Retinal pigment epithelial cell (primary cell): ENCODE data around the gene FMO5.

ENCODE experiments used
- DNase-seq: peaks from one replicate; pipeline ENCODE4 v3.0.0-alpha.2; 2010; ENCODE audit warnings: low read depth
- H3K4me3 ChIP-seq: 2 replicates; pipeline ENCODE4 v1.5.1; 2011; ENCODE audit warnings: mild to moderate bottlenecking, low read length, control low read depth, moderate library complexity
- CTCF ChIP-seq: conservative IDR thresholded peaks from 2 replicates; pipeline ENCODE4 v1.5.1; 2011; ENCODE audit warnings: low read depth, low read length, control low read depth, inconsistent platforms

FMO5 gene

GRCh38 chr1:147225193-147225730 lies at the start of gene FMO5:
Gene FMO5 (minus strand): TSS chr1:147225339. CDS start chr1:147225029, 310 bp downstream.
- no peak for DNase-seq
- peak; percentile 9 for TF ChIP-seq CTCF
- H3K4me3 ChIP-seq, result peak within 1 kb of the TSS; percentile 65

GRCh38 chr1:147273409-147274336 lies 48.5 kb upstream of the FMO5 start:
- peak; percentile 28 for DNase-seq
- TF ChIP-seq CTCF, result peak; percentile 41
- peak overlapping the region; percentile 2 for H3K4me3 ChIP-seq

GRCh38 chr1:147272042-147272441 lies 46.9 kb upstream of the FMO5 start:
- H3K4me3 ChIP-seq, result no peak overlapping the region
- no peak for TF ChIP-seq CTCF
- DNase-seq, result no peak

- TF ChIP-seq CTCF, result no peak
- no peak overlapping the region for H3K4me3 ChIP-seq
- DNase-seq, result no peak
Observed at GRCh38 chr1:147270721-147271120, 45.6 kb upstream of the FMO5 start.

- no peak for DNase-seq
- TF ChIP-seq CTCF, result no peak
- no peak overlapping the region for H3K4me3 ChIP-seq
Observed at GRCh38 chr1:147267711-147268110, 42.6 kb upstream of the FMO5 start.

GRCh38 chr1:147266381-147266780 lies 41.2 kb upstream of the FMO5 start:
- DNase-seq, result no peak
- H3K4me3 ChIP-seq, result no peak overlapping the region
- no peak for TF ChIP-seq CTCF
